HG02870 (cell line): ENCODE results near the gene HDHD3.
"Not testable (repeated sequence)": the region's sequence is repeated elsewhere in the genome, so short reads cannot be mapped to it uniquely, and the experiment has no call there.

Experiments
- ATAC-seq: cut with Tn5 transposase; IDR thresholded peaks from one replicate; pipeline ENCODE4 v1.9.1; 2021; ENCODE audit warnings: mild to moderate bottlenecking, moderate library complexity; ENCODE audit not compliant: unreplicated experiment

The HDHD3 gene

GRCh38 chr9:113376634-113377567 lies at the start of gene HDHD3:
TSS of gene HDHD3 (minus strand) at chr9:113376986. CDS start at chr9:113374354, 2,632 bp downstream.
- peak; percentile 69 for ATAC-seq

- no peak for ATAC-seq
Observed at GRCh38 chr9:113425072-113425471, 48.3 kb upstream of the HDHD3 start.

GRCh38 chr9:113421726-113422125 lies 44.9 kb upstream of the HDHD3 start:
- ATAC-seq = no peak

GRCh38 chr9:113417370-113417769 lies 40.6 kb upstream of the HDHD3 start:
- ATAC-seq = no peak

- ATAC-seq = peak; percentile 97
Observed at GRCh38 chr9:113416149-113416721, 39.4 kb upstream of the HDHD3 start.

- ATAC-seq = peak; percentile 91
Observed at GRCh38 chr9:113410207-113410864, 33.5 kb upstream of the HDHD3 start, which contains the start of the genes C9orf43 and POLE3. TSS of gene C9orf43 (plus strand) at chr9:113410747. CDS start at chr9:113413494, 2,747 bp downstream. TSS of gene POLE3 (minus strand) at chr9:113410675. CDS start at chr9:113410293, 382 bp downstream.

- peak; percentile 3 for ATAC-seq
Observed at GRCh38 chr9:113409883-113410206, 33.1 kb upstream of the HDHD3 start.

GRCh38 chr9:113409481-113409880 lies 32.7 kb upstream of the HDHD3 start:
- no peak for ATAC-seq

GRCh38 chr9:113406873-113407511 lies 30.2 kb upstream of the HDHD3 start:
- peak; percentile 24 for ATAC-seq

- ATAC-seq = not testable (repeated sequence)
Observed at GRCh38 chr9:113406353-113406752, 29.6 kb upstream of the HDHD3 start.

- no peak for ATAC-seq
Observed at GRCh38 chr9:113403646-113404045, 26.9 kb upstream of the HDHD3 start.

GRCh38 chr9:113401027-113401792 lies 24.4 kb upstream of the HDHD3 start, which contains the start of gene ALAD:
TSS of gene ALAD (minus strand) at chr9:113401284. CDS start at chr9:113393559, 7,725 bp downstream.
- ATAC-seq = peak; percentile 98

GRCh38 chr9:113399646-113400200 lies 22.9 kb upstream of the HDHD3 start:
- no peak for ATAC-seq

GRCh38 chr9:113398796-113399195 lies 22.0 kb upstream of the HDHD3 start:
- ATAC-seq = no peak

GRCh38 chr9:113397203-113397631 lies 20.4 kb upstream of the HDHD3 start:
- no peak for ATAC-seq

- ATAC-seq = no peak
Observed at GRCh38 chr9:113395000-113395861, 18.4 kb upstream of the HDHD3 start.

GRCh38 chr9:113393281-113393680 lies 16.5 kb upstream of the HDHD3 start:
- no peak for ATAC-seq

- no peak for ATAC-seq
Observed at GRCh38 chr9:113391917-113392316, 15.1 kb upstream of the HDHD3 start.
